HepG2 (cell line): ENCODE data around the gene HEXIM1. TPM values are rescaled to one million over a fixed set of nuclear protein-coding genes. Genes with fewer than 3 reads are reported as not detected.

Experiments
- ATF2 ChIP-seq: sonication (generic); formaldehyde crosslinking; IDR thresholded peaks from 2 replicates; pipeline ENCODE4 v1.4.0; 2020; ENCODE audit warnings: missing genetic modification reagents
- BCL3 ChIP-seq: sonication (generic); formaldehyde crosslinking; IDR thresholded peaks from 2 replicates; pipeline ENCODE4 v1.5.1; 2020; ENCODE audit warnings: mild to moderate bottlenecking, missing genetic modification reagents, moderate library complexity
- FOXC1 ChIP-seq: sonication (generic); formaldehyde crosslinking; IDR thresholded peaks from 2 replicates; pipeline ENCODE4 v1.8.0; 2022; ENCODE audit warnings: mild to moderate bottlenecking, missing genetic modification reagents, borderline replicate concordance
- FUBP1 ChIP-seq: sonication (generic); formaldehyde crosslinking; IDR thresholded peaks from 2 replicates; pipeline ENCODE4 v1.5.1; 2020; ENCODE audit warnings: missing genetic modification reagents, mild to moderate bottlenecking, borderline replicate concordance
- JUND ChIP-seq: sonication (generic); formaldehyde crosslinking; IDR thresholded peaks from 2 replicates; pipeline ENCODE4 v1.8.0; 2022; ENCODE audit warnings: mild to moderate bottlenecking, missing genetic modification reagents
- KDM5A ChIP-seq: fragments of 200-600 bp; sonication (generic); IDR thresholded peaks from 2 replicates; pipeline ENCODE4 v1.7.0; 2018; ENCODE audit warnings: antibody characterized with exemption, mild to moderate bottlenecking, low read length, borderline replicate concordance
- KMT2A ChIP-seq: sonication (generic); formaldehyde crosslinking; IDR thresholded peaks from 2 replicates; pipeline ENCODE4 v1.4.0; 2020; ENCODE audit warnings: missing genetic modification reagents
- MLLT10 ChIP-seq: sonication (generic); formaldehyde crosslinking; IDR thresholded peaks from 2 replicates; pipeline ENCODE4 v1.4.0; 2020; ENCODE audit warnings: missing genetic modification reagents
- NFKB2 ChIP-seq: sonication (generic); formaldehyde crosslinking; IDR thresholded peaks from 2 replicates; pipeline ENCODE4 v1.4.0; 2020; ENCODE audit warnings: missing genetic modification reagents, borderline replicate concordance
- SALL1 ChIP-seq: sonication (generic); formaldehyde crosslinking; IDR thresholded peaks from 2 replicates; pipeline ENCODE4 v1.8.0; 2022; ENCODE audit warnings: mild to moderate bottlenecking, missing genetic modification reagents
- SMAD3 ChIP-seq: sonication (generic); formaldehyde crosslinking; IDR thresholded peaks from 2 replicates; pipeline ENCODE4 v1.4.0; 2020; ENCODE audit warnings: missing genetic modification reagents
- SRSF1 ChIP-seq: fragments of 200-400 bp; formaldehyde crosslinking; optimal IDR thresholded peaks from 2 replicates; pipeline ENCODE3; 2017; ENCODE audit warnings: mild to moderate bottlenecking, low read depth, low read length, moderate library complexity
- TARDBP ChIP-seq: sonication (generic); formaldehyde crosslinking; IDR thresholded peaks from 2 replicates; pipeline ENCODE4 v1.8.0; 2022; ENCODE audit warnings: mild to moderate bottlenecking, missing genetic modification reagents
- TCF7 ChIP-seq: sonication (generic); IDR thresholded peaks from 2 replicates; pipeline ENCODE4 v1.6.1; 2016; ENCODE audit warnings: antibody characterized with exemption, low read depth
- ZC3H13 ChIP-seq: sonication (generic); formaldehyde crosslinking; IDR thresholded peaks from 2 replicates; pipeline ENCODE4 v1.8.1; 2023; ENCODE audit warnings: mild to moderate bottlenecking, missing genetic modification reagents, moderate library complexity
- ZNF143 ChIP-seq: sonication (generic); formaldehyde crosslinking; IDR thresholded peaks from 2 replicates; pipeline ENCODE4 v1.4.0; 2020; ENCODE audit warnings: missing genetic modification reagents
- ZNF275 ChIP-seq: sonication (generic); formaldehyde crosslinking; IDR thresholded peaks from 2 replicates; pipeline ENCODE4 v1.8.0; 2022; ENCODE audit warnings: missing genetic modification reagents, mild to moderate bottlenecking, inconsistent platforms, borderline replicate concordance
- ZNF292 ChIP-seq: sonication (generic); formaldehyde crosslinking; IDR thresholded peaks from 2 replicates; pipeline ENCODE4 v1.8.1; 2022; ENCODE audit warnings: mild to moderate bottlenecking, low read depth, missing genetic modification reagents, borderline replicate concordance
- ZNF672 ChIP-seq: sonication (generic); formaldehyde crosslinking; IDR thresholded peaks from 2 replicates; pipeline ENCODE4 v1.8.1; 2022; ENCODE audit warnings: missing genetic modification reagents
- ZNF800 ChIP-seq: sonication (generic); formaldehyde crosslinking; IDR thresholded peaks from 2 replicates; pipeline ENCODE4 v1.4.0; 2020; ENCODE audit warnings: missing genetic modification reagents
- polyA plus RNA-seq, 8 experiments: library from polyadenylated mRNA; depleted of rRNA in 3 of 8; stranded (reverse) in 7 of 8; unstranded in 1 of 8; fragments of >200 nt; fragmentation: Illumina TruSeq in 4 of 8; extraction: Trizol in 4 of 8; gene quantifications; 2 replicates each; pipeline versions ENCODE4 v1.2.1 to v1.2.3, GENCODE V29; 2011 to 2016; ENCODE audit warnings: low read depth in 4 of 8, missing spikeins in 1 of 8, mixed read lengths in 1 of 8; ENCODE audit not compliant: insufficient read depth in 1 of 8
- total RNA-seq, 5 experiments: library from RNA; depleted of rRNA; stranded (reverse); fragments of >200 nt; fragmentation: Illumina TruSeq; extraction: Trizol; gene quantifications; 2 replicates each; pipeline ENCODE4 v1.2.3, GENCODE V29; 2016; ENCODE audit warnings: low read depth in 1 of 5

Gene HEXIM1
- total and polyA plus RNA-seq, 2 of the 13 experiments (the other 11 are each of a cell fraction or from before 2014, with no cell fraction given), result 10.5 to 16.6 TPM

GRCh38 chr17:45149669-45150664 is 1.7 kb downstream of the HEXIM1 start (continued):
- TF ChIP-seq SRSF1 (peak; percentile 43), ATF2 (0 out of 2 replicates have a peak, but pooled peaks have one; percentile 39), FUBP1 (CRISPR knock-in tag) (no peak), ZNF800 (CRISPR knock-in tag) (peak; percentile 91), ZNF292 (CRISPR knock-in tag) (peak; percentile 68), TARDBP (CRISPR knock-in tag) (peak; percentile 29; the same call in 1 of the 2 replicates), ZNF143 (CRISPR knock-in tag) (peak; percentile 35; the same call in 1 of the 2 replicates), KDM5A (no peak), TCF7 (no peak), ZC3H13 (CRISPR knock-in tag) (peak; percentile 93), NFKB2 (CRISPR knock-in tag) (peak; percentile 80; the same call in 1 of the 2 replicates), FOXC1 (CRISPR knock-in tag) (peak; percentile 30; the same call in 1 of the 2 replicates), JUND (0 out of 2 replicates have a peak, but pooled peaks have one; percentile 8), BCL3 (CRISPR knock-in tag) (peak; percentile 52; the same call in 1 of the 2 replicates), MLLT10 (CRISPR knock-in tag) (no peak), SMAD3 (no peak), SALL1 (CRISPR knock-in tag) (peak; percentile 27; the same call in 1 of the 2 replicates), ZNF275 (CRISPR knock-in tag) (no peak), KMT2A (peak; percentile 84; the same call in 1 of the 2 replicates), ZNF672 (CRISPR knock-in tag) (0 out of 2 replicates have a peak, but pooled peaks have one; percentile 34)
